LNCaP clone FGC (cell line): ENCODE data around the gene FAM76B.

ENCODE experiments used
- DNase-seq: peaks from one replicate; pipeline ENCODE4 v3.0.0-alpha.2; 2011; ENCODE audit warnings: low read depth
- H3K4me3 ChIP-seq: 2 replicates; pipeline ENCODE4 v1.5.1; 2011; ENCODE audit warnings: mild to moderate bottlenecking, low read depth, low read length, control low read depth
- CTCF ChIP-seq: IDR thresholded peaks from 2 replicates; pipeline ENCODE4 v1.5.1; 2012; ENCODE audit warnings: mild to moderate bottlenecking; ENCODE audit not compliant: control insufficient read depth, insufficient read depth; ENCODE audit errors: extremely low read depth

Gene FAM76B

GRCh38 chr11:95780544-95780943 lies 9.0 kb downstream of the FAM76B start:
- DNase-seq = no peak
- H3K4me3 ChIP-seq = no peak overlapping the region
- TF ChIP-seq CTCF = no peak

GRCh38 chr11:95778699-95779098 lies 10.9 kb downstream of the FAM76B start:
- TF ChIP-seq CTCF = no peak
- DNase-seq = no peak
- H3K4me3 ChIP-seq = no peak overlapping the region

DNA sequence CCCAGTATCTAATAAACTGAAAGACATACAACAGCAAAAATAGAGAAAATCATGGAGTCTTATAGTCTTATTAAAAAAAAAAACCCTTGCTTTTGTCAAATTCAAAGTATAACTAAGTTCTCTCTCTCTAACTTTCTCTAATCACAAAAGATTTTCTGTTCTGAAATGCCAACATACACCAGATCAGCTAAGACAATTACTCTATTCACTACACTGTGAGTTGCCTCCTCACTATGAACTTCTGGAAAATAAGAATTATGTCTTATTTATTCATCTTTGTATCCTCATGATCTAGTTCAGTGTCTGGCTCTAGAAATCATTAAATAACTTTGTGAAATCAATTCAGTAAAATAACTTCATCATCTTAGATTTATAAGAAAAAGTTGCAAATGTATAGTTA lies 12.7 kb downstream of the FAM76B start:
- no peak overlapping the region for H3K4me3 ChIP-seq
- DNase-seq = no peak
- TF ChIP-seq CTCF = no peak

- no peak for DNase-seq
- TF ChIP-seq CTCF = no peak
- H3K4me3 ChIP-seq = no peak overlapping the region
These were observed 21.1 kb downstream of the FAM76B start for GRCh38 chr11:95768521-95768920.

DNA sequence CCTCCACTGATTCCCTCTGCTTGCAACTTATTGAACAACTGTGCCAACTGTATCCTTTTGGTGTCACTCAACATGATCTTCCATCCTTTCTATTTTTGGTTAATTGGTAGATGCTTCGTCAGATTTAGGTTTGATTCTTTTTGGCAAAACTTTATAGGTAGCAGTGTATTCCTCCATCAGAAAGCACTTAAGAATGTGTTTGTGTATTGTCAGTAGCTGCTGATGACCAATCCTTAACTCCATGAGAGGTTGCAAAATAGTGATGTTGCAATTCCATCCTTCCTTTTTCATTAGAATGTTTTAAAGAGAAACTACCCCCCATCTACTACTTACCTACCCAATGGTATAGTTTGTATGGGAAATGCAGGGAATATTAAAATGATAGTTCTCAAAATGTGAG lies 22.1 kb downstream of the FAM76B start:
- no peak overlapping the region for H3K4me3 ChIP-seq
- DNase-seq = no peak
- TF ChIP-seq CTCF = no peak

DNA sequence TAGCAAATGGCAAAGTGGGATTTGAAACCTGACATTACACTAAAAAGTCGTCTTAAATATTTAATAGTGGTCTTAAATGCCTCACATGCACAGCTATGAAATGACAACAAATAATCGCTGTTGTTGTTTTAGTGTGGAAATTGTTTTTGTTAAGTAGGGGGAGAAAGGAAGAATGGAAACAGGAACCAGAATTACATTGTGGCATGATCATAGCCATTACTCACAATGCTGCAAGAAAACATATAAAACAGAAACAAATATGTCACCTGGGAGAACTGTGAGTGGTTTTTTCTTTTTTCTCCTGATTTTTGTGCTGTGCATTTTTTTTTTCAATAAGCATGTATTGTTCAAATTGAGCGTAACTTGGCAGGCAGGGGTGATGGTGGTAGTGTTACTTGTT lies 22.9 kb downstream of the FAM76B start:
- DNase-seq = no peak
- TF ChIP-seq CTCF = no peak
- H3K4me3 ChIP-seq = no peak overlapping the region

- TF ChIP-seq CTCF = peak; percentile 48
- H3K4me3 ChIP-seq = no peak overlapping the region
- DNase-seq = no peak
These were observed 25.2 kb downstream of the FAM76B start for GRCh38 chr11:95764267-95764898.
